CD14-positive monocyte (primary cell): Measurements from ENCODE around the gene CYP1A1. TPM values are rescaled to one million over a fixed set of nuclear protein-coding genes. Genes with fewer than 3 reads are reported as not detected.
A peak's percentile ranks its signal among the peaks of the same experiment; 100 is the strongest.

Source experiments
- DNase-seq, 3 donors: peaks; one replicate each; pipeline ENCODE4 v3.0.0-alpha.2; 2011 to 2022
- H2AFZ ChIP-seq: 2 replicates; pipeline ENCODE4 v1.6.0; 2012; ENCODE audit warnings: mild to moderate bottlenecking, low read depth, low read length, inconsistent platforms; ENCODE audit not compliant: insufficient read depth, poor library complexity, severe bottlenecking
- H3K27ac ChIP-seq, 2 donors: 1 replicate in 1 of 2; 2 replicates in 1 of 2; pipeline ENCODE4 v1.5.1; 2012 to 2013; ENCODE audit warnings: low read length in 2 of 2, control low read depth in 1 of 2, inconsistent platforms in 1 of 2, low read depth in 1 of 2, mild to moderate bottlenecking in 1 of 2
- H3K27me3 ChIP-seq, 2 donors: one replicate each; pipeline versions ENCODE4 v1.6.0 to v1.6.1; 2011 to 2013; ENCODE audit warnings: low read length in 2 of 2; ENCODE audit not compliant: control insufficient read depth in 2 of 2, insufficient read depth in 2 of 2
- H3K36me3 ChIP-seq, 2 donors: replicated peaks in 1 of 2; 1 replicate in 1 of 2; 2 replicates in 1 of 2; pipeline versions ENCODE4 v1.5.1 to v1.6.1; 2012 to 2013; ENCODE audit warnings: low read length in 2 of 2, control low read depth in 1 of 2, inconsistent platforms in 1 of 2, mild to moderate bottlenecking in 1 of 2; ENCODE audit not compliant: insufficient read depth in 2 of 2, control insufficient read depth in 1 of 2
- H3K4me1 ChIP-seq, 2 donors: 1 replicate in 1 of 2; 2 replicates in 1 of 2; pipeline versions ENCODE4 v1.5.1 to v1.6.1; 2012 to 2013; ENCODE audit warnings: low read length in 2 of 2, control low read depth in 1 of 2, inconsistent platforms in 1 of 2, mild to moderate bottlenecking in 1 of 2, moderate library complexity in 1 of 2; ENCODE audit not compliant: insufficient read depth in 2 of 2, control insufficient read depth in 1 of 2
- H3K4me2 ChIP-seq: replicated peaks from 2 replicates; pipeline ENCODE3; 2012; ENCODE audit warnings: low read length, moderate library complexity, mild to moderate bottlenecking; ENCODE audit not compliant: poor library complexity, severe bottlenecking; ENCODE audit errors: extremely low read depth
- H3K4me3 ChIP-seq, 3 experiments: fragments of 200-600 bp in 1 of 3; sonication (generic) in 1 of 3; replicated peaks in 1 of 3; 1 replicate in 2 of 3; 2 replicates in 1 of 3; pipeline ENCODE4 v1.5.1; 2011 to 2013; ENCODE audit warnings: low read length in 3 of 3, mild to moderate bottlenecking in 3 of 3, control low read depth in 2 of 3, low read depth in 2 of 3, inconsistent platforms in 1 of 3, moderate library complexity in 1 of 3
- H3K79me2 ChIP-seq: 2 replicates; pipeline ENCODE4 v1.6.0; 2012; ENCODE audit warnings: mild to moderate bottlenecking, control low read depth, inconsistent platforms, low read length, moderate library complexity; ENCODE audit not compliant: insufficient read depth
- H3K9ac ChIP-seq: 2 replicates; pipeline ENCODE4 v1.6.0; 2017; ENCODE audit warnings: low read length, mild to moderate bottlenecking; ENCODE audit not compliant: insufficient read depth, poor library complexity, severe bottlenecking
- H3K9me3 ChIP-seq, 2 donors: replicated peaks in 1 of 2; 1 replicate in 1 of 2; 2 replicates in 1 of 2; pipeline versions ENCODE4 v1.5.1 to v1.6.1; 2012 to 2013; ENCODE audit warnings: low read length in 2 of 2, control low read depth in 1 of 2; ENCODE audit not compliant: control insufficient read depth in 1 of 2, insufficient read depth in 1 of 2
- H4K20me1 ChIP-seq: 2 replicates; pipeline ENCODE4 v1.6.0; 2012; ENCODE audit warnings: mild to moderate bottlenecking, low read length, control low read depth, moderate library complexity; ENCODE audit not compliant: insufficient read depth
- H3K27ac Mint-ChIP-seq, 7 donors: one replicate each; pipeline ENCODE4 v1.8.0; 2020; ENCODE audit warnings: mild to moderate bottlenecking in 7 of 7, mixed read lengths in 7 of 7, moderate library complexity in 6 of 7, inconsistent platforms in 2 of 7
- H3K27me3 Mint-ChIP-seq, 3 donors: one replicate each; pipeline ENCODE4 v1.8.0; 2021 to 2022; ENCODE audit warnings: low read depth in 3 of 3, mild to moderate bottlenecking in 3 of 3, mixed read lengths in 3 of 3, moderate library complexity in 3 of 3, inconsistent platforms in 1 of 3
- H3K36me3 Mint-ChIP-seq, 2 donors: one replicate each; pipeline ENCODE4 v1.8.0; 2020; ENCODE audit warnings: mixed read lengths in 2 of 2, inconsistent platforms in 1 of 2, mild to moderate bottlenecking in 1 of 2
- H3K4me1 Mint-ChIP-seq: one replicate; pipeline ENCODE4 v1.8.0; 2020; ENCODE audit warnings: mild to moderate bottlenecking, mixed read lengths
- H3K4me3 Mint-ChIP-seq, 2 donors: one replicate each; pipeline ENCODE4 v1.8.0; 2020; ENCODE audit warnings: mild to moderate bottlenecking in 2 of 2, mixed read lengths in 2 of 2, moderate library complexity in 1 of 2
- H3K9me3 Mint-ChIP-seq, 7 donors: one replicate each; pipeline ENCODE4 v1.8.0; 2020 to 2022; ENCODE audit warnings: mixed read lengths in 7 of 7, mild to moderate bottlenecking in 6 of 7, moderate library complexity in 6 of 7, inconsistent platforms in 2 of 7
- CTCF ChIP-seq: fragments of 200-600 bp; IDR thresholded peaks from one replicate; pipeline ENCODE4 v1.8.0; 2022; ENCODE audit warnings: antibody characterized with exemption, mild to moderate bottlenecking
- WGBS: methylation state at CpG from one replicate; pipeline ENCODE4 v1.1.5; 2013; ENCODE audit warnings: missing lambda C conversion rate; ENCODE audit not compliant: insufficient coverage; 5-methylcytosine and 5-hydroxymethylcytosine counted together
- intact Hi-C, 2 donors: fragments of 100-400 bp; cut with micrococcal nuclease; formaldehyde crosslinking; loops; one replicate each; pipeline versions ENCODE4 v1.15.0 to v1.15.1; 2023
- polyA plus RNA-seq, 3 donors: library from polyadenylated mRNA; depleted of rRNA in 1 of 3; unstranded in 2 of 3; stranded (reverse) in 1 of 3; fragments of 300-500 nt in 2 of 3; fragments of >200 nt in 1 of 3; fragmentation: Illumina TruSeq in 2 of 3; gene quantifications; 1 replicate in 2 of 3; 2 replicates in 1 of 3; pipeline ENCODE4 v1.2.3, GENCODE V29; 2012 to 2021

Gene CYP1A1
- polyA plus RNA-seq, 3 donors, result 0.16 TPM; not detected in 2

- Histone ChIP-seq H3K27ac (no peak overlapping the region), H3K79me2 (no peaks in the 10 kb centered on the region), H3K4me3 (no peak overlapping the region), H3K9ac (no peak overlapping the region), H4K20me1 (no peaks in the 10 kb centered on the region), H3K36me3 (no peaks in the 10 kb centered on the region), H3K27me3 (peaks cover 0 to 3% of the 10 kb centered on the region in 2 donors), H3K4me2 (no peak overlapping the region), H3K4me1 (peaks cover 19 to 26% of the 10 kb centered on the region in 2 donors), H2AFZ (no peak overlapping the region), H3K9me3 (no peaks in the 10 kb centered on the region)
- Mint-ChIP-seq H3K27ac (no peak overlapping the region), H3K9me3 (no peaks in the 10 kb centered on the region), H3K4me1 (peaks cover 27% of the 10 kb centered on the region), H3K36me3 (no peaks in the 10 kb centered on the region), H3K4me3 (no peak overlapping the region), H3K27me3 (peaks cover 7 to 15% (median 11%) of the 10 kb centered on the region in 3 donors)
- intact Hi-C loops, result loop anchor here (1.0 to 10.0 kb wide), 6 partner anchors 17 to 397 kb away; no protein-coding TSS in a partner anchor
- WGBS, result 76% methylated on average over 7 of the region's 7 CpGs
- DNase-seq, result no peak
- TF ChIP-seq CTCF, result no peak
Observed at GRCh38 chr15:74769463-74770025, 44.2 kb upstream of the CYP1A1 start.

DNA sequence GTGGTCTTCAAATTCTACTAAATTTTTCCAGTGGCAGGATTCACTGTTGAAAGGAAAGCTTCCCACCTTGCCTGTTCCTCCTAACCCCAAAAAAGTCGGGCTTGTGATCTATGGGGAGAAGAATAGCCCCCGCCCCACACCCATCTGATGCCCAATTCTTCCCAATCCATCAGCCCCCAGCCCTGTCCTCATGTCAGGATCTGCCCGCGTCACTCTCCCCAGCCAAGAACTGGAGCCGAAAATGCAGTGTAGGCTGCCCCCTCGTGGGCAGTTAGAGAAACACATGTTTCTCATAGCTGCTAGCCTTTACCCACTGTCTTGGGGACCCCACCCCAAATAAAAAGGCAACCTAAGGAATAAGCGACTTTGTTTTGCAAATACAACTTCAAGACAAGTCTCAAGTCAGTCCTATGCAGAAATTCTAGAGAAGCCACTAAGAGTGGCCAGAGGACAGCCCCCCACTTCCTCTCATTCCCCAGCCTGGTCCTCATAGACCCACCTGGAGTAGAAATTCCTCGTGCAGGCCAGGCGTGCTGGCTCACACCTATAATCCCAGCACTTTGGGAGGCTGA lies 43.5 kb upstream of the CYP1A1 start:
- H3K4me2 ChIP-seq, result no peak overlapping the region

More for the DNA sequence above, 43.5 kb upstream of the CYP1A1 start:
- no peaks in the 10 kb centered on the region for H4K20me1 ChIP-seq
- H3K4me1 ChIP-seq, result peaks cover 12 to 19% of the 10 kb centered on the region in 2 donors
- no peaks in the 10 kb centered on the region for H3K36me3 ChIP-seq
- H3K9me3 ChIP-seq, result no peaks in the 10 kb centered on the region
- WGBS, result 6% methylated on average over 7 of the region's 9 CpGs
- no peak overlapping the region for H3K9ac ChIP-seq
- no peaks in the 10 kb centered on the region for H3K36me3 Mint-ChIP-seq
- peak overlapping the region in 1 of 2 donors; percentile 50 for H3K4me3 Mint-ChIP-seq
- H3K27ac ChIP-seq, result no peak overlapping the region
- peak; percentile 86 for TF ChIP-seq CTCF
- H3K4me3 ChIP-seq, result no peak overlapping the region
- DNase-seq, result peak; percentile 60 to 75 (median 71)
- H3K9me3 Mint-ChIP-seq, result no peaks in the 10 kb centered on the region
- H3K27ac Mint-ChIP-seq, result no peak overlapping the region
- H3K27me3 Mint-ChIP-seq, result peaks cover 9 to 16% (median 11%) of the 10 kb centered on the region in 3 donors
- H2AFZ ChIP-seq, result no peak overlapping the region
- peaks cover 20% of the 10 kb centered on the region for H3K4me1 Mint-ChIP-seq
- intact Hi-C loops, result loop anchor here (1.0 to 10.0 kb wide), 4 partner anchors 24 to 397 kb away; no protein-coding TSS in a partner anchor
- H3K27me3 ChIP-seq, result peaks cover 0 to 3% of the 10 kb centered on the region in 2 donors
- H3K79me2 ChIP-seq, result no peaks in the 10 kb centered on the region
